ENCODE results near the gene MPP1.

DNA sequence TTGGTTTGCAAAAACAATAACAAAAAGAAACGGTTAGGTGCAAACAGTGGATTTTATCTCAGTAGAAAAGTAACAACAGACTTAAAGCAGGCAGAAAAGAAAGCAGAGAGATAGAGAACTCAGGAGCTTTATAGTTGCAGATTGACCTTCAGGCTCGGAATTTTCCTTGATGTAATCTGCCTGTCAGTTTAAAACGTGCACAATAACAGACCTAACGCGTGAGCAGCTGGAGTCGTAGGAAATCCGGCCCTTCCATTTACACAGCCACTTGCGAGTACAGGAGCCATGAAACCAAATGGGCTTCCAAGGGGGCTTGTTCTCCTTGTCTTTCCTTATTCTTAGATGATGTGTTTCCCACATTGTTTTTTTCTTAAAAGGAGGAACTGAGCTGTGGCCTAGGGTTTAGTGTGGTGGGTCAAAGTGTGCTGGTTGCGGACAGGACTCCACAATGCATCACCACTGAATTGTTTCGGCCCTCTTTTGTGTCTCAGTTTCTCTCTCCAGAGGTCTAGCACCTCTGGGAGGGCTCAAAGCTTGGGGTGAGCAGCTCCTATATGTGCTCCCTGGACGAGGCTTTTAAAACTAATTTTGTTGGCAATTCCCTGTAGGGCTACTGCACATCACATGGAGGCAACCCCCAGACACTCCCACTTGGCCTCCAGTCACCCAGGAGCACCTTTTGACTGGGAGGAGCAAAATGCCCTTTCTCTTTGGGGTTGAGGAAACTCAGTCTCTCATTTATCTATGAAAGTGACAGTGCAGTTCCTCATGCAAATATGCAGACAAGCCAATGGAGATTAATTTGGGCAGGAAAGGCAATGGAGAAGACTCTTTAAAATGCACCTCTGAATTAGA is 13.9 kb upstream of the MPP1 start:
- TF ChIP-seq, protein P1, sequence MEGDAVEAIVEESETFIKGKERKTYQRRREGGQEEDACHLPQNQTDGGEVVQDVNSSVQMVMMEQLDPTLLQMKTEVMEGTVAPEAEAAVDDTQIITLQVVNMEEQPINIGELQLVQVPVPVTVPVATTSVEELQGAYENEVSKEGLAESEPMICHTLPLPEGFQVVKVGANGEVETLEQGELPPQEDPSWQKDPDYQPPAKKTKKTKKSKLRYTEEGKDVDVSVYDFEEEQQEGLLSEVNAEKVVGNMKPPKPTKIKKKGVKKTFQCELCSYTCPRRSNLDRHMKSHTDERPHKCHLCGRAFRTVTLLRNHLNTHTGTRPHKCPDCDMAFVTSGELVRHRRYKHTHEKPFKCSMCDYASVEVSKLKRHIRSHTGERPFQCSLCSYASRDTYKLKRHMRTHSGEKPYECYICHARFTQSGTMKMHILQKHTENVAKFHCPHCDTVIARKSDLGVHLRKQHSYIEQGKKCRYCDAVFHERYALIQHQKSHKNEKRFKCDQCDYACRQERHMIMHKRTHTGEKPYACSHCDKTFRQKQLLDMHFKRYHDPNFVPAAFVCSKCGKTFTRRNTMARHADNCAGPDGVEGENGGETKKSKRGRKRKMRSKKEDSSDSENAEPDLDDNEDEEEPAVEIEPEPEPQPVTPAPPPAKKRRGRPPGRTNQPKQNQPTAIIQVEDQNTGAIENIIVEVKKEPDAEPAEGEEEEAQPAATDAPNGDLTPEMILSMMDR (tag by site-specific recombination; IDR thresholded peaks at IDR 0.05): no peak
- TF ChIP-seq ZNF302 (tag by site-specific recombination; IDR thresholded peaks at IDR 0.05; ENCODE audit: low read depth) (no peak), ZSCAN23 (tag by site-specific recombination; IDR thresholded peaks at IDR 0.05) (no peak), YY1 (tag by site-specific recombination; IDR thresholded peaks at IDR 0.05) (no peak), ZNF138 (tag by site-specific recombination; IDR thresholded peaks at IDR 0.05; ENCODE audit: borderline replicate concordance) (no peak), ZNF600 (tag by site-specific recombination; IDR thresholded peaks at IDR 0.05) (no peak)
- TF ChIP-seq, protein P2, sequence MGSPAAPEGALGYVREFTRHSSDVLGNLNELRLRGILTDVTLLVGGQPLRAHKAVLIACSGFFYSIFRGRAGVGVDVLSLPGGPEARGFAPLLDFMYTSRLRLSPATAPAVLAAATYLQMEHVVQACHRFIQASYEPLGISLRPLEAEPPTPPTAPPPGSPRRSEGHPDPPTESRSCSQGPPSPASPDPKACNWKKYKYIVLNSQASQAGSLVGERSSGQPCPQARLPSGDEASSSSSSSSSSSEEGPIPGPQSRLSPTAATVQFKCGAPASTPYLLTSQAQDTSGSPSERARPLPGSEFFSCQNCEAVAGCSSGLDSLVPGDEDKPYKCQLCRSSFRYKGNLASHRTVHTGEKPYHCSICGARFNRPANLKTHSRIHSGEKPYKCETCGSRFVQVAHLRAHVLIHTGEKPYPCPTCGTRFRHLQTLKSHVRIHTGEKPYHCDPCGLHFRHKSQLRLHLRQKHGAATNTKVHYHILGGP (tag by site-specific recombination; IDR thresholded peaks at IDR 0.05): no peak
